ENCODE results near the gene ADRA2C. TPM values are rescaled to one million over a fixed set of nuclear protein-coding genes. Genes with fewer than 3 reads are reported as not detected.

The ADRA2C gene
- total and polyA plus RNA-seq, 9 of the 15 experiments (the other 6 are each of a cell fraction or from before 2014, with no cell fraction given), result 0.06 to 0.58 (median 0.14) TPM; not detected in 2

GRCh38 chr4:3807822-3808496 is 41.8 kb downstream of the ADRA2C start (continued):
- no peak for TF ChIP-seq CEBPZ (IDR thresholded peaks at IDR 0.05; ENCODE audit: borderline replicate concordance, low read depth, low read length)
- no peak for TF ChIP-seq CREB5 (CRISPR knock-in tag; IDR thresholded peaks at IDR 0.05)
- no peak for TF ChIP-seq ZNF23 (CRISPR knock-in tag; IDR thresholded peaks at IDR 0.05)

GRCh38 chr4:3808597-3808996 is 42.4 kb downstream of the ADRA2C start:
- 2% methylated on average over 5 of the region's 5 CpGs for WGBS (ENCODE audit: insufficient coverage, low coverage, missing lambda C conversion rate)
- ChIA-PET POLR2A (no interaction called here), CTCF (ENCODE audit: low intra/inter-chr PET ratio) (no interaction called here)
- intact Hi-C loops (cut with micrococcal nuclease), result no loop called here
- Histone ChIP-seq H4K20me1 (replicated peaks; ENCODE audit: control insufficient read depth, insufficient read depth, low read length) (no peaks in the 10 kb centered on the region), H3K9me1 (ENCODE audit: control insufficient read depth, insufficient read depth, low read length) (no peaks in the 10 kb centered on the region), H2AFZ (ENCODE audit: low read depth, low read length) (no peak overlapping the region), H3K36me3 (ENCODE audit: control insufficient read depth, insufficient read depth, low read length) (no peaks in the 10 kb centered on the region), H3K27me3 (ENCODE audit: control insufficient read depth in 2 of 2, insufficient read depth in 2 of 2, low read length in 2 of 2) (peaks cover 2 to 44% of the 10 kb centered on the region in 2 experiments; a peak in 4 of 5 replicates), H3K27ac (ENCODE audit: extremely low read depth, low read depth, low read length) (no peak overlapping the region), H3K9me3 (replicated peaks; ENCODE audit: control insufficient read depth, insufficient read depth, low read depth, low read length) (no peaks in the 10 kb centered on the region), H3K4me3 (no peak overlapping the region), H3K9ac (ENCODE audit: insufficient read depth in 1 of 2, low read depth in 2 of 2, low read length in 2 of 2) (no peak overlapping the region), H3K4me1 (replicated peaks in 1 of 2; ENCODE audit: control insufficient read depth in 2 of 2, insufficient read depth in 2 of 2, low read length in 2 of 2) (no peaks in the 10 kb centered on the region; a peak in 2 of 5 replicates), H3K79me2 (ENCODE audit: control insufficient read depth, insufficient read depth, low read length) (no peaks in the 10 kb centered on the region), H3K4me2 (ENCODE audit: insufficient read depth, low read length) (no peak overlapping the region)
- in situ Hi-C loops (cut with MboI), result no loop called here
- ATAC-seq (no peak), FAIRE-seq (no peak), DNase-seq (ENCODE audit: extremely low read depth in 1 of 4, low spot score in 3 of 4) (no peak)
- no peak for TF ChIP-seq PHF21A (IDR thresholded peaks at IDR 0.05; ENCODE audit: borderline replicate concordance, low read depth)
- no peak for TF ChIP-seq ELF2 (CRISPR knock-in tag; IDR thresholded peaks at IDR 0.05)
- peak; percentile 40; the same call in 1 of the 2 replicates for TF ChIP-seq ZNF316 (IDR thresholded peaks at IDR 0.05)
- no peak for TF ChIP-seq MXD1 (CRISPR knock-in tag; IDR thresholded peaks at IDR 0.05; ENCODE audit: borderline replicate concordance, poor library complexity, severe bottlenecking)
- peak; percentile 2; the same call in 1 of the 2 replicates for TF ChIP-seq MAFF (IDR thresholded peaks at IDR 0.05; ENCODE audit: low read length)
- 0 out of 2 replicates have a peak, but pooled peaks have one; percentile 4 for TF ChIP-seq MAFK (IDR thresholded peaks at IDR 0.05; ENCODE audit: low read length)
- no TSS peak for BruUV-seq (replicated peaks)

All from K562 (cell line).